GM23338 (cell line): ENCODE data around the gene GPR152. TPM values are rescaled to one million over a fixed set of nuclear protein-coding genes. Genes with fewer than 3 reads are reported as not detected.

Source experiments
- ATAC-seq: fragments of 200-7000 bp; cut with Tn5 transposase; 3 replicates; pipeline ENCODE4 v1.9.1; 2020
- DNase-seq: peaks from one replicate; pipeline ENCODE4 v3.0.0-alpha.2; 2015; ENCODE audit warnings: low spot score
- H2AFZ ChIP-seq: fragments of 200-600 bp; sonication (generic); 2 replicates; pipeline ENCODE4 v1.8.0; 2016; ENCODE audit warnings: antibody characterized with exemption, mild to moderate bottlenecking, moderate library complexity
- H3F3A ChIP-seq: fragments of 200-600 bp; sonication (generic); replicated peaks from 2 replicates; pipeline ENCODE4 v1.8.0; 2017; ENCODE audit warnings: antibody characterized with exemption, mixed run types, low read depth
- H3K27ac ChIP-seq: fragments of 200-600 bp; sonication (generic); 2 replicates; pipeline ENCODE4 v1.6.1; 2016; ENCODE audit warnings: low read depth
- H3K27me3 ChIP-seq: fragments of 200-600 bp; sonication (generic); 2 replicates; pipeline ENCODE4 v1.8.0; 2016; ENCODE audit warnings: mild to moderate bottlenecking, mixed run types, moderate library complexity; ENCODE audit not compliant: insufficient read depth
- H3K36me3 ChIP-seq: fragments of 200-600 bp; sonication (generic); 2 replicates; pipeline ENCODE4 v1.8.0; 2016; ENCODE audit warnings: mild to moderate bottlenecking; ENCODE audit not compliant: insufficient read depth
- H3K4me1 ChIP-seq: fragments of 200-600 bp; sonication (generic); 2 replicates; pipeline ENCODE4 v1.8.0; 2016; ENCODE audit warnings: mild to moderate bottlenecking, moderate library complexity; ENCODE audit not compliant: insufficient read depth
- H3K4me2 ChIP-seq: fragments of 200-600 bp; sonication (generic); 2 replicates; pipeline ENCODE4 v1.7.1; 2017; ENCODE audit warnings: mixed run types
- H3K4me3 ChIP-seq: fragments of 200-600 bp; sonication (generic); 2 replicates; pipeline ENCODE4 v1.6.1; 2016; ENCODE audit warnings: mixed run types
- H3K79me2 ChIP-seq: fragments of 200-600 bp; sonication (generic); replicated peaks from 2 replicates; pipeline ENCODE4 v1.8.0; 2017; ENCODE audit warnings: mild to moderate bottlenecking; ENCODE audit not compliant: insufficient read depth
- H3K9me2 ChIP-seq: fragments of 200-600 bp; sonication (generic); 2 replicates; pipeline ENCODE4 v1.8.0; 2017; ENCODE audit not compliant: insufficient read depth
- H4K20me1 ChIP-seq: fragments of 200-600 bp; sonication (generic); replicated peaks from 2 replicates; pipeline ENCODE4 v1.8.0; 2017; ENCODE audit warnings: mild to moderate bottlenecking; ENCODE audit not compliant: insufficient read depth
- H3K27ac Mint-ChIP-seq: 2 replicates; pipeline ENCODE4 v1.8.0; 2020; ENCODE audit warnings: inconsistent platforms, mild to moderate bottlenecking, moderate library complexity, mixed read lengths
- H3K27me3 Mint-ChIP-seq: 3 replicates; pipeline ENCODE4 v1.8.0; 2022; ENCODE audit warnings: low read depth, mild to moderate bottlenecking, moderate library complexity, mixed read lengths, inconsistent platforms; ENCODE audit not compliant: insufficient read depth, poor library complexity
- H3K36me3 Mint-ChIP-seq: 3 replicates; pipeline ENCODE4 v1.8.0; 2021; ENCODE audit warnings: low read depth, mild to moderate bottlenecking, inconsistent platforms, moderate library complexity, mixed read lengths
- H3K4me1 Mint-ChIP-seq: 3 replicates; pipeline ENCODE4 v1.8.0; 2020; ENCODE audit warnings: mild to moderate bottlenecking, inconsistent platforms, mixed read lengths
- H3K4me3 Mint-ChIP-seq: 3 replicates; pipeline ENCODE4 v1.8.0; 2021; ENCODE audit warnings: moderate library complexity, mild to moderate bottlenecking, inconsistent platforms, mixed read lengths
- H3K9me3 Mint-ChIP-seq: 3 replicates; pipeline ENCODE4 v1.8.0; 2020; ENCODE audit warnings: moderate library complexity, mild to moderate bottlenecking, inconsistent platforms, mixed read lengths
- CREB1 ChIP-seq: fragments of 250-450 bp; sonication (Bioruptor Pico); IDR thresholded peaks from 2 replicates; pipeline ENCODE4 v1.5.0; 2020; ENCODE audit warnings: low read depth, mild to moderate bottlenecking, moderate library complexity
- CTCF ChIP-seq, 2 experiments: fragments of 200-600 bp in 1 of 2; sonication (generic) in 1 of 2; conservative IDR thresholded peaks; 2 replicates each; pipeline versions ENCODE4 v1.5.1 to v1.6.1; 2016 to 2017; ENCODE audit warnings: antibody characterized with exemption in 2 of 2, low read depth in 2 of 2, mild to moderate bottlenecking in 2 of 2, moderate library complexity in 1 of 2
- EZH2 ChIP-seq: fragments of 200-600 bp; sonication (generic); IDR thresholded peaks from one replicate; pipeline ENCODE4 v1.8.0; 2017; ENCODE audit warnings: antibody characterized with exemption, mild to moderate bottlenecking, low read depth; ENCODE audit not compliant: unreplicated experiment
- EZH2phosphoT487 ChIP-seq: fragments of 200-600 bp; sonication (generic); IDR thresholded peaks from one replicate; pipeline ENCODE4 v1.8.1; 2018; ENCODE audit warnings: antibody characterized with exemption; ENCODE audit not compliant: unreplicated experiment
- JUNB ChIP-seq: IDR thresholded peaks from one replicate; pipeline ENCODE4 v1.6.1; 2016; ENCODE audit warnings: antibody characterized with exemption; ENCODE audit not compliant: unreplicated experiment
- NANOG ChIP-seq: IDR thresholded peaks from 2 replicates; pipeline ENCODE4 v1.6.1; 2016; ENCODE audit warnings: antibody characterized with exemption, borderline replicate concordance
- POLR2AphosphoS5 ChIP-seq: IDR thresholded peaks from 2 replicates; pipeline ENCODE4 v1.6.1; 2016; ENCODE audit warnings: antibody characterized with exemption, low read depth
- REST ChIP-seq: IDR thresholded peaks from one replicate; pipeline ENCODE4 v1.6.1; 2018; ENCODE audit warnings: antibody characterized with exemption; ENCODE audit not compliant: unreplicated experiment
- STAT1 ChIP-seq: IDR thresholded peaks from one replicate; pipeline ENCODE4 v1.6.1; 2016; ENCODE audit warnings: antibody characterized with exemption; ENCODE audit not compliant: unreplicated experiment
- ZNF114 ChIP-seq: fragments of 250-450 bp; sonication (Bioruptor Pico); IDR thresholded peaks from 2 replicates; pipeline ENCODE4 v1.5.0; 2020; ENCODE audit warnings: mild to moderate bottlenecking, moderate library complexity
- ZNF331 ChIP-seq: fragments of 250-450 bp; sonication (Bioruptor Pico); IDR thresholded peaks from 2 replicates; pipeline ENCODE4 v1.5.0; 2020; ENCODE audit warnings: low read depth, mild to moderate bottlenecking, moderate library complexity
- polyA plus RNA-seq: library from polyadenylated mRNA; unstranded; fragments of >200 nt; fragmentation: Nextera tagmentation; extraction: Ambion mirVana; gene quantifications from 2 replicates; pipeline ENCODE4 v1.2.1, GENCODE V29; 2016
- total RNA-seq: library from RNA; depleted of rRNA; stranded (reverse); fragments of >200 nt; shearing (Covaris generic); gene quantifications from 2 replicates; pipeline ENCODE4 v1.2.3, GENCODE V29; 2014
- TF ChIP-seq, protein P1 (sequence below): IDR thresholded peaks from 2 replicates; pipeline ENCODE4 v1.6.1; 2016; ENCODE audit warnings: antibody characterized with exemption
- TF ChIP-seq, protein P2 (sequence below): fragments of 250-450 bp; sonication (Bioruptor Pico); IDR thresholded peaks from 2 replicates; pipeline ENCODE4 v1.5.0; 2020; ENCODE audit warnings: mild to moderate bottlenecking, moderate library complexity

The GPR152 gene
- total and polyA plus RNA-seq, 2 experiments from 2014 or later: not detected

DNA sequence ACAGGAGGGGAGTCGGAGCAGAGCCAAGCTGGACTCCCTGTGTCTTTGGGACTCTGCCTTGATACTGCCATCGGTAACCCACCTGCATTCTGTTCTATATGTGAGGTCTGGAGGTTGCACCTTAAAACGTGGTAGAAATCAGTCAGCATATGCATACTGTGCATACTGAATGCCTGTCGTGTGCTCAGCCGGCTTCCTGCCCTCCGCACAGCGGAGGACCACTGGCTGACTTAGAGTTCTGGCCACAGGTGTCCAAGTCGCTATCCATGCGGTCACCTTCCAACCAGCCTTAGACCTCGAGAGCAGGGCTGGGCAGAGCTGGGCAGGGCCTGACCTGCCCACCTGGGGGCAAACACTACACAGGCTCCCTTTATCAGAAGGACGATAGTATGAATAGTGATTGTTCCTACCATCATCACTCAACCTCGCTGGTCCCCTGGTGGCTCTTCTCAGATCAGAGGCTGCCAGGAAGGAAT lies 44.8 kb downstream of the GPR152 start:
- Mint-ChIP-seq H3K27ac (no peak overlapping the region), H3K36me3 (no peaks in the 10 kb centered on the region), H3K4me1 (peaks cover 21% of the 10 kb centered on the region), H3K9me3 (no peaks in the 10 kb centered on the region), H3K4me3 (no peak overlapping the region), H3K27me3 (peaks cover 30% of the 10 kb centered on the region)
- Histone ChIP-seq H3K4me1 (peaks cover 4% of the 10 kb centered on the region; the same call in 1 of the 2 replicates), H3K79me2 (no peaks in the 10 kb centered on the region), H3K27ac (no peak overlapping the region), H2AFZ (no peak overlapping the region), H3K27me3 (no peaks in the 10 kb centered on the region), H3K4me2 (no peak overlapping the region), H3F3A (no peaks in the 10 kb centered on the region), H4K20me1 (no peaks in the 10 kb centered on the region), H3K4me3 (no peak overlapping the region), H3K36me3 (no peaks in the 10 kb centered on the region), H3K9me2 (no peaks in the 10 kb centered on the region)
- ATAC-seq (no peak), DNase-seq (no peak)
- TF ChIP-seq, protein P1, sequence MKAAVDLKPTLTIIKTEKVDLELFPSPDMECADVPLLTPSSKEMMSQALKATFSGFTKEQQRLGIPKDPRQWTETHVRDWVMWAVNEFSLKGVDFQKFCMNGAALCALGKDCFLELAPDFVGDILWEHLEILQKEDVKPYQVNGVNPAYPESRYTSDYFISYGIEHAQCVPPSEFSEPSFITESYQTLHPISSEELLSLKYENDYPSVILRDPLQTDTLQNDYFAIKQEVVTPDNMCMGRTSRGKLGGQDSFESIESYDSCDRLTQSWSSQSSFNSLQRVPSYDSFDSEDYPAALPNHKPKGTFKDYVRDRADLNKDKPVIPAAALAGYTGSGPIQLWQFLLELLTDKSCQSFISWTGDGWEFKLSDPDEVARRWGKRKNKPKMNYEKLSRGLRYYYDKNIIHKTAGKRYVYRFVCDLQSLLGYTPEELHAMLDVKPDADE: no peak
- TF ChIP-seq POLR2AphosphoS5: no peak
- TF ChIP-seq, protein P2, sequence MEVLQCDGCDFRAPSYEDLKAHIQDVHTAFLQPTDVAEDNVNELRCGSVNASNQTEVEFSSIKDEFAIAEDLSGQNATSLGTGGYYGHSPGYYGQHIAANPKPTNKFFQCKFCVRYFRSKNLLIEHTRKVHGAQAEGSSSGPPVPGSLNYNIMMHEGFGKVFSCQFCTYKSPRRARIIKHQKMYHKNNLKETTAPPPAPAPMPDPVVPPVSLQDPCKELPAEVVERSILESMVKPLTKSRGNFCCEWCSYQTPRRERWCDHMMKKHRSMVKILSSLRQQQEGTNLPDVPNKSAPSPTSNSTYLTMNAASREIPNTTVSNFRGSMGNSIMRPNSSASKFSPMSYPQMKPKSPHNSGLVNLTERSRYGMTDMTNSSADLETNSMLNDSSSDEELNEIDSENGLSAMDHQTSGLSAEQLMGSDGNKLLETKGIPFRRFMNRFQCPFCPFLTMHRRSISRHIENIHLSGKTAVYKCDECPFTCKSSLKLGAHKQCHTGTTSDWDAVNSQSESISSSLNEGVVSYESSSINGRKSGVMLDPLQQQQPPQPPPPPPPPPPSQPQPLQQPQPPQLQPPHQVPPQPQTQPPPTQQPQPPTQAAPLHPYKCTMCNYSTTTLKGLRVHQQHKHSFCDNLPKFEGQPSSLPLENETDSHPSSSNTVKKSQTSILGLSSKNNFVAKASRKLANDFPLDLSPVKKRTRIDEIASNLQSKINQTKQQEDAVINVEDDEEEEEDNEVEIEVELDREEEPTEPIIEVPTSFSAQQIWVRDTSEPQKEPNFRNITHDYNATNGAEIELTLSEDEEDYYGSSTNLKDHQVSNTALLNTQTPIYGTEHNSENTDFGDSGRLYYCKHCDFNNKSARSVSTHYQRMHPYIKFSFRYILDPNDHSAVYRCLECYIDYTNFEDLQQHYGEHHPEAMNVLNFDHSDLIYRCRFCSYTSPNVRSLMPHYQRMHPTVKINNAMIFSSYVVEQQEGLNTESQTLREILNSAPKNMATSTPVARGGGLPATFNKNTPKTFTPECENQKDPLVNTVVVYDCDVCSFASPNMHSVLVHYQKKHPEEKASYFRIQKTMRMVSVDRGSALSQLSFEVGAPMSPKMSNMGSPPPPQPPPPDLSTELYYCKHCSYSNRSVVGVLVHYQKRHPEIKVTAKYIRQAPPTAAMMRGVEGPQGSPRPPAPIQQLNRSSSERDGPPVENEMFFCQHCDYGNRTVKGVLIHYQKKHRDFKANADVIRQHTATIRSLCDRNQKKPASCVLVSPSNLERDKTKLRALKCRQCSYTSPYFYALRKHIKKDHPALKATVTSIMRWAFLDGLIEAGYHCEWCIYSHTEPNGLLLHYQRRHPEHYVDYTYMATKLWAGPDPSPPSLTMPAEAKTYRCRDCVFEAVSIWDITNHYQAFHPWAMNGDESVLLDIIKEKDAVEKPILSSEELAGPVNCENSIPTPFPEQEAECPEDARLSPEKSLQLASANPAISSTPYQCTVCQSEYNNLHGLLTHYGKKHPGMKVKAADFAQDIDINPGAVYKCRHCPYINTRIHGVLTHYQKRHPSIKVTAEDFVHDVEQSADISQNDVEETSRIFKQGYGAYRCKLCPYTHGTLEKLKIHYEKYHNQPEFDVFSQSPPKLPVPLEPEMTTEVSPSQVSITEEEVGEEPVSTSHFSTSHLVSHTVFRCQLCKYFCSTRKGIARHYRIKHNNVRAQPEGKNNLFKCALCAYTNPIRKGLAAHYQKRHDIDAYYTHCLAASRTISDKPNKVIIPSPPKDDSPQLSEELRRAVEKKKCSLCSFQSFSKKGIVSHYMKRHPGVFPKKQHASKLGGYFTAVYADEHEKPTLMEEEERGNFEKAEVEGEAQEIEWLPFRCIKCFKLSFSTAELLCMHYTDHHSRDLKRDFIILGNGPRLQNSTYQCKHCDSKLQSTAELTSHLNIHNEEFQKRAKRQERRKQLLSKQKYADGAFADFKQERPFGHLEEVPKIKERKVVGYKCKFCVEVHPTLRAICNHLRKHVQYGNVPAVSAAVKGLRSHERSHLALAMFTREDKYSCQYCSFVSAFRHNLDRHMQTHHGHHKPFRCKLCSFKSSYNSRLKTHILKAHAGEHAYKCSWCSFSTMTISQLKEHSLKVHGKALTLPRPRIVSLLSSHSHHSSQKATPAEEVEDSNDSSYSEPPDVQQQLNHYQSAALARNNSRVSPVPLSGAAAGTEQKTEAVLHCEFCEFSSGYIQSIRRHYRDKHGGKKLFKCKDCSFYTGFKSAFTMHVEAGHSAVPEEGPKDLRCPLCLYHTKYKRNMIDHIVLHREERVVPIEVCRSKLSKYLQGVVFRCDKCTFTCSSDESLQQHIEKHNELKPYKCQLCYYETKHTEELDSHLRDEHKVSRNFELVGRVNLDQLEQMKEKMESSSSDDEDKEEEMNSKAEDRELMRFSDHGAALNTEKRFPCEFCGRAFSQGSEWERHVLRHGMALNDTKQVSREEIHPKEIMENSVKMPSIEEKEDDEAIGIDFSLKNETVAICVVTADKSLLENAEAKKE (CRISPR knock-in tag): no peak
- TF ChIP-seq CREB1 (CRISPR knock-in tag): no peak
- TF ChIP-seq REST: no peak
- no peak for TF ChIP-seq ZNF331 (CRISPR knock-in tag)
- no peak for TF ChIP-seq ZNF114 (CRISPR knock-in tag)
- TF ChIP-seq STAT1: no peak
- no peak for TF ChIP-seq EZH2phosphoT487
- no peak for TF ChIP-seq CTCF (conservative IDR thresholded peaks at IDR 0.05; ENCODE audit: low read depth in 2 of 2)
- TF ChIP-seq JUNB: no peak
- TF ChIP-seq NANOG: no peak
- TF ChIP-seq EZH2: no peak
